ENCODE results near the gene KIAA2012.

GRCh38 chr2:202113571-202114142 is 40.6 kb downstream of the KIAA2012 start:
- TF ChIP-seq USF2 (IDR thresholded peaks at IDR 0.05; ENCODE audit: low read depth, low read length) = no peak
- TF ChIP-seq POLR2A (IDR thresholded peaks at IDR 0.05; ENCODE audit: low read depth, low read length) = no peak
- TF ChIP-seq CTCF (conservative IDR thresholded peaks at IDR 0.05; ENCODE audit: low read depth, low read length) = no peak
- no peak for TF ChIP-seq MXI1 (IDR thresholded peaks at IDR 0.05; ENCODE audit: borderline replicate concordance, low read depth, low read length)
- TF ChIP-seq RAD21 (IDR thresholded peaks at IDR 0.05; ENCODE audit: low read length) = no peak
- TF ChIP-seq SMC3 (IDR thresholded peaks at IDR 0.05; ENCODE audit: low read depth, low read length) = no peak
- 0 out of 2 replicates have a peak, but pooled peaks have one; percentile 18 for TF ChIP-seq CEBPB (IDR thresholded peaks at IDR 0.05; ENCODE audit: low read depth, low read length)
- no peak for TF ChIP-seq MAFK (IDR thresholded peaks at IDR 0.05; ENCODE audit: low read depth, low read length)
- no peak for TF ChIP-seq MAZ (IDR thresholded peaks at IDR 0.05; ENCODE audit: borderline replicate concordance, low read depth, low read length)
- no peak for TF ChIP-seq ELK1 (IDR thresholded peaks at IDR 0.05; ENCODE audit: borderline replicate concordance, low read depth, low read length)
- TF ChIP-seq RFX5 (IDR thresholded peaks at IDR 0.05; ENCODE audit: low read depth, low read length) = no peak
- no peak for TF ChIP-seq BHLHE40 (IDR thresholded peaks at IDR 0.05; ENCODE audit: low read depth, low read length)

Measured in IMR-90 (cell line).